Neural cell (in vitro differentiated cells): ENCODE data around the gene FAM228B.

Experiments
- EZH2 ChIP-seq: fragments of 200-600, 300-800 bp; shearing (Covaris generic), sonication (generic); IDR thresholded peaks from 2 replicates; pipeline ENCODE4 v1.6.1; 2014; ENCODE audit warnings: antibody characterized with exemption, low read length, borderline replicate concordance, mild to moderate bottlenecking; ENCODE audit not compliant: insufficient read depth, poor library complexity, severe bottlenecking
- MXI1 ChIP-seq: fragments of 450-650 bp; conservative IDR thresholded peaks from 2 replicates; pipeline ENCODE4 v1.6.1; 2014; ENCODE audit warnings: antibody characterized with exemption, mild to moderate bottlenecking; ENCODE audit not compliant: poor library complexity, severe bottlenecking
- POLR2AphosphoS5 ChIP-seq: IDR thresholded peaks from 2 replicates; pipeline ENCODE4 v1.6.1; 2012
- RAD21 ChIP-seq: fragments of 450-650 bp; conservative IDR thresholded peaks from 2 replicates; pipeline ENCODE4 v1.6.1; 2014; ENCODE audit warnings: antibody characterized with exemption, mild to moderate bottlenecking, moderate library complexity
- TAF1 ChIP-seq: IDR thresholded peaks from 2 replicates; pipeline ENCODE4 v1.6.1; 2012; ENCODE audit warnings: low read depth
- TF ChIP-seq, protein P1 (sequence below): fragments of 450-650 bp; IDR thresholded peaks from 2 replicates; pipeline ENCODE4 v1.5.1; 2014; ENCODE audit warnings: antibody characterized with exemption, mild to moderate bottlenecking, moderate library complexity; ENCODE audit not compliant: poor library complexity, severe bottlenecking

DNA sequence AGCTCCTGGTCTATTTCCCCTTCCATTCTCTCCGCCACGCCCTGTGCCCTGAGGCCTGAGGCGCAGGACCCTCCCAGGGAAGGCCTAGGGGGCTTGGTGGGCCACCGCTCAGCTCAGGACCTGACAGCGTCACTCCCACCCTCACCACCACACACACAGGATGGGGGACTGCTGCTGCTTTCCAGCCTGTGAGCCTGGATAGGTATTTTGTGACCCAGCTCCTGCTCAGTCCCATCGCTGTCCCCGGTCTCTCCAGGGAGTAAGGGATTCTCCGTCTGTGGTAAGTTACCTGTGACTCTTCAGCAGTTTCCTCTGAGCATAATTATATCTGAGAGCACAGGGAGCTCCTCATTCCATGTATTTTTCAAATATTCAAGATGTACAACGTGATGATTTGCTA is 67.9 kb downstream of the FAM228B start:
- TF ChIP-seq, protein P1, sequence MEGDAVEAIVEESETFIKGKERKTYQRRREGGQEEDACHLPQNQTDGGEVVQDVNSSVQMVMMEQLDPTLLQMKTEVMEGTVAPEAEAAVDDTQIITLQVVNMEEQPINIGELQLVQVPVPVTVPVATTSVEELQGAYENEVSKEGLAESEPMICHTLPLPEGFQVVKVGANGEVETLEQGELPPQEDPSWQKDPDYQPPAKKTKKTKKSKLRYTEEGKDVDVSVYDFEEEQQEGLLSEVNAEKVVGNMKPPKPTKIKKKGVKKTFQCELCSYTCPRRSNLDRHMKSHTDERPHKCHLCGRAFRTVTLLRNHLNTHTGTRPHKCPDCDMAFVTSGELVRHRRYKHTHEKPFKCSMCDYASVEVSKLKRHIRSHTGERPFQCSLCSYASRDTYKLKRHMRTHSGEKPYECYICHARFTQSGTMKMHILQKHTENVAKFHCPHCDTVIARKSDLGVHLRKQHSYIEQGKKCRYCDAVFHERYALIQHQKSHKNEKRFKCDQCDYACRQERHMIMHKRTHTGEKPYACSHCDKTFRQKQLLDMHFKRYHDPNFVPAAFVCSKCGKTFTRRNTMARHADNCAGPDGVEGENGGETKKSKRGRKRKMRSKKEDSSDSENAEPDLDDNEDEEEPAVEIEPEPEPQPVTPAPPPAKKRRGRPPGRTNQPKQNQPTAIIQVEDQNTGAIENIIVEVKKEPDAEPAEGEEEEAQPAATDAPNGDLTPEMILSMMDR = no peak
- TF ChIP-seq MXI1 (no peak), EZH2 (no peak), POLR2AphosphoS5 (no peak), RAD21 (no peak), TAF1 (no peak)
